Myocyte (in vitro differentiated cells): ENCODE results near the gene NOS1. TPM values are rescaled to one million over a fixed set of nuclear protein-coding genes. Genes with fewer than 3 reads are reported as not detected.
A peak's percentile ranks its signal among the peaks of the same experiment; 100 is the strongest.
"Not testable (repeated sequence)": the region's sequence is repeated elsewhere in the genome, so short reads cannot be mapped to it uniquely, and the experiment has no call there.

Experiments
- DNase-seq: peaks from one replicate; pipeline ENCODE4 v3.0.0-alpha.2; 2012; ENCODE audit warnings: low read depth
- total RNA-seq: library from RNA; depleted of rRNA; stranded (reverse); fragments of >200 nt; gene quantifications from 2 replicates; pipeline ENCODE4 v1.2.3, GENCODE V29; 2014

The NOS1 gene
- total RNA-seq, 1 donor from 2014 or later, result not detected

DNA sequence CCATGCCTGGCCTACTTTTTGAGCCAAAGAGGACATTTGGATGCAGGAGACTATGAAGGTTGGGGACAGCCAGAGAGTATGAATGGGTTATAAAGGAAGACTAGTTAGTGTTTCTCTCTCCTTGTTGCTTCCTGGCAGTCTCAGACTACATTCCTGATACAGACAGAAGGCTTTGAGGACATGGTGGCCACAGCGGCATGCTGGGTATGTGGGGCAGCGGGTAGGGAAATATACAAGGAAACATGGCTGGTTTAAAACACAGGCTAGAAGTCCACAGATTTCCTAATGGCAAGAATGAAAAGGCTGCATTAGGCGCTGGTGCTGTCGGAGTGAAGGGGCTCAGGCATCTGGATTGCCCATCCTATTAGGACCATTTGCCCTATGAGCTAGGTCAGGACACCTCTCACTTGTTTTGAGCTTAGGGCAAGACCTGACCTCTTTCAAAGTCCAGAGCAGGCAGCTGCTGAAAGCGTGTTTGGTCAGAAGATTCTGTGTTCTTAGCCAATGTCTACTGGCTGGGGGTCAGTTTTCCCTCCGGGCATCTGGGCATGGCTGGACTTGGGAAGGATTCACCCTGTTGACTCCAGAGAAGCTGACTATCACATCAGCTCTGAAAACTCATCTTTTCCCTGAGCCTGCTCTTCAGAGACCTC lies 151.0 kb downstream of the NOS1 start:
- DNase-seq, result peak; percentile 12

DNA sequence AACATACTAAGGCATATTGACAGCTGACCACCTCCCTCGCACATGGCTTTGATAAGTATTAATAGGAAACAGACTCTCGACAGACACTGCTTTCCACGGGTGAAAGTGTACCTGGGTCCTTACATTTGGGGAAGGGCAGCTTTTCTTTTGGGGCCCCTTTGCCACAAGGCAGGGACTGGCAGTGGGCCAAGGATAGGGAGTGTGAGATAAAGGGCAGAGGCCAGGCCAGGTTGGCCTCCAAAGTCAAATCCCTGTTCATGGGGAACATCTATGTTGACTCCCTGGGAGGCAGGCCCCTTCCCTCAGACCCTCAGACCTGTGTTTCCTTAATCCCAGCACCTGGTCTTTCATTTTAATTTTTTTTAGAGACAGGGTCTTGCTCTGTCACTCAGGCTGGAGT lies 151.8 kb downstream of the NOS1 start:
- no peak for DNase-seq

DNA sequence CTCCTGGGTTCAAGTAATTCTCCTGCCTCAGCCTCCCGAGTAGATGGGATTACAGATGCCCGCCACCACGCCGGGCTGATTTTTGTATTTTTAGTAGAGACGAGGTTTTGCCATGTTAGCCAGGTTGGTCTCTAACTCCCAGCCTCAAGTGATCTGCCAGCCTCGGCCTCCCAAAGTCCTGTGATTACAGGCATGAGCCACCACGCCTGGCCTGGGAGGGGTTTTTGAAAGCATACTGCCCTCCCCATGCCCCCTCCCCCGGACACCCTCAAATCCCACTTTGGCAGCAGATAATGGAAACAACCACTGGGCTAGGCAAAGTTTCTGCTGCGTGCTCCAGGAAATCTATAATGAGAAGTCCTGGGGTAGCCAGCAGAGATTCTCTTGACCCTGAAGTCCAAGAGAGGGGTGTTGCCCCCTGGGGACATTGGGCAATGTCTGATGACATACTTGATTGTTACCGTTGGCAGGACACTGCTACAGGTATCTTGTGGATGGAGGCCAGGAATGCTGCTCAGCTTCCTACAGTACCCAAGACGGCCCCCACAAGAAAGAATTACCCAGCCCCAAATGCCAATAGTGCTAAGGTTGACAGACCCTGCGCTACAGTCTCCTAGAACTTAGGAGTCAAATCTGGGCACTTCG lies 152.5 kb downstream of the NOS1 start:
- no peak for DNase-seq

DNA sequence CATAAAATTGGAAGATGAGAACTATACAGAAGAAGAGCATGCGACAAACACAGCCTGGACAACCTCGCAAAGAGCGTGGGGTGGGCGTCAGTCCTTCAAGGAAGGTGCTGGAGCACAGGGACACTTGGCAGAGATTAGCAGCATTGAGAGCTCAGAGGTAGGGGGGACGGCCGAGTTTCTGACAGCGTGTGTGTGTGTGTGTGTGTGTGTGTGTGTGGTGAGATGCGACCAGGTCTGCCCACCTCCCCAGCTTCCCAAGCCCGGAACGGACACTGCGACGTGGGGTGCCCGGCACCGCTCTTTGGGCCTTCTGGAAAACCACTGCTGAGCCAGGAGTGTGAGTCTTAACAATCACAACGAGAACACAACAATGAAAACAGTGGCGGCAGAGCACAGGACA lies 153.2 kb downstream of the NOS1 start:
- no peak for DNase-seq

DNA sequence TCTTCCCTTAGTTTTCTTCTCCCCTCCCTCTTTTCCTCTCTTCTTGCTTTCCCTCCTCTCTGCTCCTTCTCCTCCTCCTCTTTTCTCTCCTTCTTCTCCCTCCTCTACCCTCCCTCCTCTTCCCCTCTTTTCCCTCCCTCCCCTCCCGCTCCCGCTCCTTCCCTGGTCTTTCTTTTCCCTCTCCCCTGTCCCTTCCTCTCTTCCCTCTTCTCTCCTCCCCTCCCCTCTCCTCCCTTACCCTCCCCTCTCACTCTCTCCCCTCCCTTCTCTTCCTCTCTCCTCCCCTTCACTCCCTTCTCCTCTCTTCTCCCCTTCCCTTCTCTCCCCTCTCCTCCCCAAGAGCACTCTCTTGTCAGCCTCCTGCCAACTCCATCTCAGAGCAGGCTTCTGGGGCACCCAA lies 153.8 kb downstream of the NOS1 start:
- DNase-seq, result no peak

DNA sequence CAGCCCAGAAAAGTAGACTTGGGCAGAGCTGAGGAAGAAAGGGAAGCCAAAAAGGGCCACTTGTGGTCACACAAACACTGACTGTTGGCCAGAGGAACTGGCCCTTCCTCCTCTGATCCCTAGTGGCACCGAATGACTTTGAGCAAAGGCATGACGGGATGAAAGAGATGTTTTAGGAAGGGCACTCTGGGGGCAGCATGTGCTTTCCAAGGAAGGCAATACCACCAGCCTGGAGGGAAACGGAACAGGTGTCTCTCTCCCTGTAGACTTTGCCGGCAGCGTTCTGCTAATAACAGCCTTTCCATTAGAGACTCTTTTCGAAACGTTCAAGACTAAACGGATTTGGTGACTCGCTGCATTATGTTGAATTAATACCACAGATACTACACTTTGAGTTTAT lies 158.9 kb downstream of the NOS1 start:
- peak; percentile 60 for DNase-seq

DNA sequence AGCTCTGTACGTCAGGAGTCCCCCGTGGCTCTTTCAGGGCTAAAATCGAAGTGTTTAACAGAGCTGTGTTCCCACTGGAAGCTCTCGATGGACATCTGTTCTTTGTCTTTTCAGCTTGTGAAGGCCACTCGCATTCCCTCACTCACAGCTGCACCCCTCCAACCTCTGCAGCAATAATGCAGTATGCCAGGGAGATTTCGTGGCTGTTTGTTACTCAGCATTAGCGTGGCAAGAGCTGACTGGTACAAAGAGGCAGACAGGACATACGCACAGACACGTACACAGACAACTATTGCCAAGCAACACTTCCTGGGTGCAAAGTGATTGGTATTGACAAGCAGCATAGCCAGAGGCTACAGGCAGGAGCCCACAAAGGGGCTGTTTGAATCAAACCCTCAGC lies 159.4 kb downstream of the NOS1 start:
- no peak for DNase-seq

DNA sequence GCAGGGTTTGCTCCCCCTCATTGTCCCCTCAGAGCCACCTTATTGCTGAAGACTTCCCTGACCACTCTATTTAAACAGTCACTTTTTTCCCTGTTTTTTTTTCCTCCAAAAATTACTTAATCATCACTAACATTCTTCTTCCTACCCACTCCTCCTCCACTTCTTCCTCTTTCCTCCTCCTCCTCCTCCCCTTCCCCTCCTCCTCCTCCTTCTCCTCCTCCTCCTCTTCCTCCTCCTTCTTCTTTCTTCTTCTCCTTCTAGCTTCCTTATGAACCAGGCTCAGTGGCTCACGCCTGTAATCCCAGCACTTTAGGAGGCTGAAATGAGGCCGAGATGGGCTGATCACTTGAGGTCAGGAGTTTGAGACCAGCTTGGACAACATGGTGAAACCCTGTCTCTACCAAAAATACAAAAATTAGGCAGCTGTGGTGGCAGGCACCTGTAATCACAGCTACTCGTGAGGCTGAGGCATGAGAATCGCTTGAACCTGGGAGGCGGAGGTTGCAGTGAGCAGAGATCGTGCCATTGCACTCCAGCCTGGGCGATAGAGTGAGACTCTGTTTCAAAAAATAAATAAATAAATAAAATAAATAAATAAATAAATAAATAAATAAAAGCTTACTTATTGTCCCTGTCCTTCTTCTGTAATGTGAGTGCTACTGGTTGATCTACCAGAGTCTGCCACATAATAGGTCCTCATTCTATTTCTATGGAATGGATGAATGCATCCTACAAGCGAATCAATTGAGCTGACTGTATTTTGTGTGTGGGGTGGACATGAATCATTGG lies 161.3 kb downstream of the NOS1 start:
- not testable (repeated sequence) for DNase-seq

DNA sequence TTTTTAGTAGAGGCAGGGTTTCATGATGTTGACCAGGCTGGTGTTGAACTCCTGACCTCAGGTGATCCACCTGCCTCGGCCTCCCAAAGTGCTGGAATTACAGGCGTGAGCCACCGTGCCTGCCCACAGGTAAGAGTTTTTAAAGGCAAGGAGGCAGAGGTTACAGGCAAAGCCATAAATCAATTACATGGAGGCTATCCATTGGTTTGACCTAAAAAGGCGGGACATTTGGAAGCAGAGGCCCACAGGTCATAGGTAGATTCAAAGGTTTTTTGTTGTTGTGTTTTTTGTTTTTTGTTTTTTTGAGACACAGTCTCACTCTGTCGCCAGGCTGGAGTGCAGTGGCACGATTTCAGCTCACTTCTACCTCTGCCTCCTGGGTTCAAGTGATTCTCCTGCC lies 165.1 kb downstream of the NOS1 start:
- DNase-seq, result not testable (repeated sequence)

DNA sequence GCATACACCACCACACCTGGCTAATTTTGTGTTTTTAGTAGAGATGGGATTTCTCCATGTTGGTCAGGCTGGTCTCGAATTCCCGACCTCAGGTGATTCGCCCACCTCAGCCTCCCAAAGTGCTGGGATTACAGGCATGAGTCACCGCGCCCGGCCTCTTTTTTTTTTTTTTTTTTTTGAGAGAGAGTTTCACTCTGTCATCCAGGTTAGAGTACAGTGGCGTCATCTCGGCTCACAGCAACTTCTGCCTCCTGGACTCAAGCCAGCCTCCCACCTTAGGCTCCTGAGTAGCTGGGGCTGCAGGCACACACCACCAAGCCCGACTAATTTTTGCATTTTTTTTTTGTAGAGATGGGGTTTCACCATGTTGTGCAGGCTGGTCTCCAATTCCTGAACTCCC lies 166.4 kb downstream of the NOS1 start:
- DNase-seq, result not testable (repeated sequence)

DNA sequence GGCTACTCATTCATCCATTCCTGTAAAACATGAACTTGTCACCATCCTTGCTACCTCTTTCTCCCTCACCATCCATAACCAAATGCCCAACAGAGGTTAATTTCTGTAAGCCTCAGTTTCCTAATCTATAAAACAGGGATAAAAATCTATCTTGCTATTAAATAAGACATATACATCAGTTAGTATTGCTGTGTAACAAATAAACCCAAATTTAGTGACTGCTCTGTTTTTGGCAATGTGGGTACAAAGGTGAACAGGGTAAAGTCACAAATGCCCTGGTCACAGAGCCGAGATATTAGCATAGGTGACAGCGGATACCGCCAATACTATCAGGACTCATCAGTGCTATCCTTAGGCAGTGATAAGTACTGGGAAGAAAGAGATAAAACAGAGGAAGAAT lies 167.5 kb downstream of the NOS1 start:
- DNase-seq, result no peak

DNA sequence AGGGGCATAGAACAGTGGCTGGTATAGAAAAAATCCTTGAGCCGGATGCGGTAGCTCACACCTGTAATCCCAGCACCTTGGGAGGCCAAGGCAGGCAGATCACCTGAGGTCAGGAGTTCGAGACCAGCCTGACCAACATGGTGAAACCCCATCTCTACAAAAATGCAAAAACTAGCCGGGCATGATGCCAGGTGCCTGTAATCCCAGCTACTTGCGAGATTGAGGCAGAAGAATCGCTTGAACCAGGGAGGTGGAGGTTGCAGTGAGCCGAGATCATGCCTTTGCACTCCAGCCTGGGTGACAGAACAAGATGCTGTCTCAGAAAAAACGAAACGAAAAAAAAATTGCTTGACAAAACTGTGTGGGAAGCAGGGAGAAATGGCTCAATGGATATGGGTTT lies 168.8 kb downstream of the NOS1 start:
- not testable (repeated sequence) for DNase-seq

DNA sequence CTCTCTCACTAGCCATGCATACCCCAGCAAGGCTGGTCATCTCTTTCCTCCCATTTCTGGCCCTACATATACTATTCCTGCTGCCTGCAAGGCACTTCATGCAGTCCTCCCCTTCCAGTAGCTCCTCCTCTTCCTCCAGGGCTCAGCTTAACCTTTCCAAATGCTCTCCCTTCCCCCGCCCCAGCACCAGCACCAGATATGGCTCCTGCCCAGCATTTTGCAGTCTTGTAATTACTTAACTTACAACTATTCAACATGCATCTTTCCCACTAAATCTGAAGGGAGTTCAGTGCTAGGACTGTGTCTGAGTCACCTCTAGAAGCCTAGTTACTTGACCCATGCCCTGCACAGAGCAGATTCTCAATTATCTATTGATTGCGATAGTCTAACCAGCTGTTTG lies 169.4 kb downstream of the NOS1 start:
- DNase-seq, result no peak

DNA sequence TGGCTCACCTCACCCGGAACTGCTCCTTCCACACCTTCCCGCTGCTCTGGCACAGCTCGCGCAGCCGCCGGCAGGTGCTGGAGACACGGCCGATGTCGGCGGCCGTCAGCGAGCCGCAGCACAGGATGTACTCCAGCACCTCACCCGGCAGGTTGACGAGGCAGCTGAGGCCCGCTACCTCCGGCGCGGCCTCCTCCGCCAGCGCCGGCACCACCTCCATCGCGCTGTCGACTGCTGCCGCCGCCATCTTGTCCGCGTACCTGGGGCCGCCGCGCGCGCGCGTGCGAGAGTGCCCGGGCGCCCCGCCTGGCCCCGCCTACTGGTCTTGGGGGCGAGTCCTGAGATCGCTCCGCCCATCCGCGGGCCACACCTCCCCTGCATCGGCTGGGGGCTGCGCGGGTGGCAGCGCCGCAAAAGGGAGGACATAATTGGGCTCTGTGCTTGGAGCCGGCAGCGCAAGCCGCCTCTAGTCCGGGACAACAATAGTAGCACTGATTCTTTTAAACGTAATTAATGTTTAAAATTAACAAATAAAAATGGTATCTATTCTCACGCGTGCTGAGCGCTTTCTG lies 171.1 kb downstream of the NOS1 start, which contains the start of gene FBXO21:
FBXO21 (minus strand) TSS at position 261 of the 572 bp plus-strand sequence; CDS start at position 247, 14 bp downstream.
- DNase-seq, result peak; percentile 85

DNA sequence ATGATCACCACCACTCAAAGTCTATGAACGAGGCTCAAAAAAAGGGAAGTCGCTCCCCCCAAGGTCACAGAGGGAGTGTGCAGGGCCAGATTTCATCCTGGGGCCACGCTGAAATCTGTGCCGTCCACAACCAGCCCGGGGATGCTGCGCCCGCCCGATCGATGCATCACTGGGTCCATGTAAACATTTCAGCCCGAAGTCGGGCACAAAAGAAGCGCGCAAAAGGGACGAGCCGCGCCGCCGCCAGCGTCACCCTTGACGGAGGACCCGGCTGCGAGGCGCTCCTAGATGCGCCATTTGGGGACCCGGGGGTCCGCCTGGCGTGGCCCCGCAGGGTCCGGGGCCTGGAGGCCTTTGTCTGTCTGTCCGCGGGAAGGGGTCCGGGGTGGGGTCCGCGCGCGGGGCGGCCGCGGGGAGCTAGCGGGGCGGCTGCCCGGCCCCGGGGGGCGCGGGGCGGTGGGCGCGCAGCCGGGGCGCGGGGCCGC lies 171.7 kb downstream of the NOS1 start:
- DNase-seq, result peak; percentile 31

DNA sequence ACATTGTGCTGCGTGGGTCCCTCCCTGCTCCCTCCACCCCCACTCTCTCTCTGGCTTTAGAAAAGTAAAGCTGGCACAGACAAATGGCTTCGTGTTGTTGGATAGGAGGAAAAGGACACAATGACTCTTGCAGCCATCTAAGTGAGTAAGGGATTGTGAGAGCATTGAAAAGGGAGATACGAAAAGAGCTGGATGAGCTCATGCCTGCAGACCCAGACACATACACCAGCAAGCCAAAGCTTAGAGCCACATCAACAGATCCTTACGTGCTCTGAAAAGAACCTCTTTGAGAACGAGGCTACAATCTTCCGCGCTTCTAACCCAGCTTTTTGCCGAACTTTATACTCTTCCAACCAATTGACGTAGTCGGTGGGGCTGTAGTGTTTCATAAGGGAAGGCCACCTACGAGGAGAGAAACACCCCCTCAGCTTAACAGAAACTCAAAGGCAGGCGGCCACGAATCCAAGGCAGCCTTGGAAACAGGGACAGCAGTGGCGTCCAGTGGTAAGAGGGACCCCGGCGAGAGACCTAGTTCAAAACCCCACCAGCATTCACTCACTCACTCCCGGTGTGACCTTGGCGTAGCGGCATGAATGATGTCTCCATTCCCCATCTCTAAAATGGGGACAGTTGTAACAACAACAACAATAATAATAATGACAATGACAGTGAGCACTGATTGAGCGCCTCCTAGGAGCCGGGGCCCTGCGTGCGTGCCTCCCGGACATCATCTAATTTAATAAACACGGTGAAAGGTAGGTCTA lies 172.3 kb downstream of the NOS1 start:
- DNase-seq, result no peak

DNA sequence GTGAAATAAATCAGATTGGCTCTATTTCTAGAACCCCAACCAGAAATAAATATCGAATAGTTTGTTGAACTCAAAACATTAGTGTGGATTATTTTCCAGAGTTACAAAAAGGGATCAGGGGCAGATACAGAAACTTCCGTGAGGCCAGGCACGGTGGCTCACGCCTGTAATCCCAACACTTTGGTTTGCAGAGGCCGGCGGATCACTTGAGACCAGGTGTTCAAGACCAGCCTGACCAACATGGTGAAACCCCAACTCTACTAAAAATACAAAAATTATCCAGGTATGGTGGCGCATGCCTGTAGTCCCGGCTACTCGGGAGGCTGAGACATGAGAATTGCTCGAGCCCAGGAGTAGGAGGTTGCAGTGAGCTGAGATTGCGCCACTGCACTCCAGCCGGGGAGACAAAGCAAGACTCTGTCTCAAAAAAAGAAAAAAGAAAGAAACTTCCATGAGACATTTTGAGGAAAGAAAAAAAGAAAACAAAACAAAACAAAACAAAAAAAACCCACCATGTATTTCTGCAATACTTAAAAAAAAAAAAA lies 173.2 kb downstream of the NOS1 start:
- no peak for DNase-seq

DNA sequence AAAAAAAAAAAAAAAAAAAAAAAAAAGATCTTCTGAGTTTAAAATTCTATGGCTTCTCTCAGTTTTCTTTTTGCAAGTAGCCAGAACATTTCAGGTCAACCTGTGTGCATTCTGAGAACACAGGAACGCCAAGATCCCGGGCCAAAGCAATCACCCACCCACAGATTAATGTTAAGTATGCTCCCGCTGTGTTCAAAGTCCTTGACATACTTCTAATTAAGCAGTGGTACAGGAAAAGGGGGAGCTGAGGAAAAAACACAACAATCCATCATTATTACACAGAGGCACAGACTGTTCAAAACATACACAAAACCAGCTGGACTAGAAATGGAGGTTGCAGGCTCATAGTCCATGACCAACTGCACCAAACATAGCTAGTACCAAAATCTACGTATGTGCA lies 174.0 kb downstream of the NOS1 start:
- no peak for DNase-seq

DNA sequence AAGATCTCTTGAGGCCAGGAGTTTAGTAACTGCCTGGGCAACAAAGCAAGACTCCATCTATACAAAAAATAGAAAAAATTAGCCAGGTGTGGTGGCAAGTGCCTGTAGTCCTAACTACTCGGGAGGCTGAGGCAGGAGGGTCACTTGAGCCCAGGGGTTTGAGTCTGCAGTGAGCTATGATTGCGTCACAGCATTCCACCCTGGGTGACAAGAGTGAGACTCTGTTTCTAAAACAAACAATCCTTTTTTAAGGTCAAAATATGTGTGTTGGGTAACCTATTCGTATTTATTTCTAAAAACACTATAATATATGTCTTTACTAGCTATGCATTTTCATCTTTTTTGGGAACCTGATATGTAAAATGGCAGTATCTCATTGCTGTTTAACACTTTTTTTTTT lies 178.6 kb downstream of the NOS1 start:
- no peak for DNase-seq

DNA sequence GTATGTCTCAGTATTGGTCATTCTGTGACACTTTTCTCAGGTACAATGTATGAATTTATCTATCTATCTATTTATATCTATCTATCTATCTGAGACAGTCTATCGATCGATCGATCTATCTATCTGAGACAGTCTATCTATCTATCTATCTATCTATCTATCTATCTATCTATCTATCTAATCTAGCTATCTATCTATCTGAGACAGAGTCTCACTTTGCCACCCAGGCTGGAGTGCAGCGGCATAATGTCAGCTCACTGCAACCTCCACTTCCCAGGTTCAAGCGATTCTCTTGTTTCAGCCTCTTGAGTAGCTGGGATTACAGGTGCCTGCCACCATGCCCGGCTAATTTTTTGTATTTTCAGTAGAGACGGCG lies 180.0 kb downstream of the NOS1 start:
- DNase-seq, result not testable (repeated sequence)
